ENCODE measurements around the gene ZBTB7C. TPM values are rescaled to one million over a fixed set of nuclear protein-coding genes. Genes with fewer than 3 reads are reported as not detected.

The ZBTB7C gene
- total RNA-seq, 2 experiments from 2014 or later, result not detected

DNA sequence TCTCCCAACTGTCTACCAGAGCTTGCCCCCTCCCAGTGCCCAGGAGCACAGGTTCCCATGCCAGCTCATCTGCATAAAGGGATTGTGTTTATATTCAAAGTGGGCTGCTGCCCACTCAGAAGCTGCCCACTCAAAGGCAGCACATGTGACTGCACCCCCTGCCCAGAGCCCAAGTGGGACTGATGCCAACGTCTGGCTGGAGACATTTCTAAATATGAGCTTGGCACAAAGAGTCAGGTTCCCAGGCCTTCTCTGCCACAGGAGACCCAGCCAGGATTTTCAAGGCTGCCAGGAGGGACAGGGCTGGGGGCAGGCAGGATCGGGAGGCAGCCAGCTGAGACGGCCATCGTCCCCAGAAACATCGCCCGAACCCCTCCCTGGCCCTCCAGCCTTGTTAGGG lies 67.1 kb downstream of the ZBTB7C start:
- no peaks in the 10 kb centered on the region for H3K9me2 ChIP-seq (ENCODE audit: insufficient read depth, low read length)
- H3K79me2 ChIP-seq (ENCODE audit: insufficient read depth, low read depth, low read length), result no peaks in the 10 kb centered on the region
- no peak overlapping the region for H3K4me3 ChIP-seq (ENCODE audit: low read depth, low read length, poor library complexity, severe bottlenecking)
- H2AFZ ChIP-seq (ENCODE audit: low read length), result no peak overlapping the region
- no peaks in the 10 kb centered on the region for H4K20me1 ChIP-seq (ENCODE audit: insufficient read depth, low read length)
- no peak for DNase-seq (ENCODE audit: low spot score)
- H3K4me2 ChIP-seq (ENCODE audit: low read length), result no peak overlapping the region
- TF ChIP-seq, protein P1, sequence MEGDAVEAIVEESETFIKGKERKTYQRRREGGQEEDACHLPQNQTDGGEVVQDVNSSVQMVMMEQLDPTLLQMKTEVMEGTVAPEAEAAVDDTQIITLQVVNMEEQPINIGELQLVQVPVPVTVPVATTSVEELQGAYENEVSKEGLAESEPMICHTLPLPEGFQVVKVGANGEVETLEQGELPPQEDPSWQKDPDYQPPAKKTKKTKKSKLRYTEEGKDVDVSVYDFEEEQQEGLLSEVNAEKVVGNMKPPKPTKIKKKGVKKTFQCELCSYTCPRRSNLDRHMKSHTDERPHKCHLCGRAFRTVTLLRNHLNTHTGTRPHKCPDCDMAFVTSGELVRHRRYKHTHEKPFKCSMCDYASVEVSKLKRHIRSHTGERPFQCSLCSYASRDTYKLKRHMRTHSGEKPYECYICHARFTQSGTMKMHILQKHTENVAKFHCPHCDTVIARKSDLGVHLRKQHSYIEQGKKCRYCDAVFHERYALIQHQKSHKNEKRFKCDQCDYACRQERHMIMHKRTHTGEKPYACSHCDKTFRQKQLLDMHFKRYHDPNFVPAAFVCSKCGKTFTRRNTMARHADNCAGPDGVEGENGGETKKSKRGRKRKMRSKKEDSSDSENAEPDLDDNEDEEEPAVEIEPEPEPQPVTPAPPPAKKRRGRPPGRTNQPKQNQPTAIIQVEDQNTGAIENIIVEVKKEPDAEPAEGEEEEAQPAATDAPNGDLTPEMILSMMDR (conservative IDR thresholded peaks at IDR 0.05; ENCODE audit: low read length), result no peak
- no peak for TF ChIP-seq EZH2phosphoT487 (IDR thresholded peaks at IDR 0.05; ENCODE audit: borderline replicate concordance, low read depth, low read length)
- no peaks in the 10 kb centered on the region for H3K4me1 ChIP-seq (ENCODE audit: insufficient read depth, low read length, poor library complexity, severe bottlenecking)
- no peak overlapping the region for H3K27ac ChIP-seq (ENCODE audit: low read depth, low read length, poor library complexity, severe bottlenecking)
- ChIA-PET POLR2A (no interaction called here), CTCF (ENCODE audit: unreplicated experiment) (no interaction called here)
- no TSS peak for BruUV-seq (replicated peaks)
- intact Hi-C loops (cut with micrococcal nuclease; ENCODE audit: unreplicated experiment), result no loop called here
- no peaks in the 10 kb centered on the region for H3K9me3 ChIP-seq (ENCODE audit: low read length)
- H3K36me3 ChIP-seq (ENCODE audit: insufficient read depth, low read length), result no peaks in the 10 kb centered on the region

DNA sequence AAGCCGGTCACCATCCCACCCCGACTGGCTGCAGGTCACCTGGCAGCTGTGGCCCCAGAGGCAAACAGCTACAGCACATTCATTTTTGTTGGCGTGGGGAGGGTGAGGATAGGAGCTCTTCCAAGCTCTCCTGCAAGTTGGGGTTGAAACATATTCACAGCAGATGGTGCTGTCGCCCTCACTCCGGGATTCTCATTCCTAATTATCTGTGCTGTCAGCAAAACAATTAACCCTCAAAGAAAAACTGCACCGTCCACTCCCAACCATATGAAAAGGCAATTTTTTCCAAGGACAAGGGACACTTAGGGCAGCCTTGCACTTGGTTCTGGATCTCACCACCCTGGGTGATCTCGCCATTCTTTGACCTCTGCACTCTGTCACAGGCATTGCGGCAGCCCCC lies 68.6 kb downstream of the ZBTB7C start:
- Histone ChIP-seq H3K9me3 (ENCODE audit: low read length) (no peaks in the 10 kb centered on the region), H3K4me2 (ENCODE audit: low read length) (no peak overlapping the region), H3K9me2 (ENCODE audit: insufficient read depth, low read length) (no peaks in the 10 kb centered on the region), H3K27ac (ENCODE audit: low read depth, low read length, poor library complexity, severe bottlenecking) (no peak overlapping the region), H3K4me3 (ENCODE audit: low read depth, low read length, poor library complexity, severe bottlenecking) (no peak overlapping the region), H2AFZ (ENCODE audit: low read length) (no peak overlapping the region), H3K4me1 (ENCODE audit: insufficient read depth, low read length, poor library complexity, severe bottlenecking) (no peaks in the 10 kb centered on the region), H3K79me2 (ENCODE audit: insufficient read depth, low read depth, low read length) (no peaks in the 10 kb centered on the region), H4K20me1 (ENCODE audit: insufficient read depth, low read length) (no peaks in the 10 kb centered on the region), H3K36me3 (ENCODE audit: insufficient read depth, low read length) (no peaks in the 10 kb centered on the region)
- POLR2A ChIA-PET, result no interaction called here
- CTCF ChIA-PET (ENCODE audit: unreplicated experiment), result no interaction called here
- BruUV-seq (replicated peaks), result no TSS peak
- TF ChIP-seq, protein P1 (conservative IDR thresholded peaks at IDR 0.05; ENCODE audit: low read length), result no peak
- TF ChIP-seq EZH2phosphoT487 (IDR thresholded peaks at IDR 0.05; ENCODE audit: borderline replicate concordance, low read depth, low read length), result no peak
- intact Hi-C loops (cut with micrococcal nuclease; ENCODE audit: unreplicated experiment), result no loop called here
- DNase-seq (ENCODE audit: low spot score), result no peak

DNA sequence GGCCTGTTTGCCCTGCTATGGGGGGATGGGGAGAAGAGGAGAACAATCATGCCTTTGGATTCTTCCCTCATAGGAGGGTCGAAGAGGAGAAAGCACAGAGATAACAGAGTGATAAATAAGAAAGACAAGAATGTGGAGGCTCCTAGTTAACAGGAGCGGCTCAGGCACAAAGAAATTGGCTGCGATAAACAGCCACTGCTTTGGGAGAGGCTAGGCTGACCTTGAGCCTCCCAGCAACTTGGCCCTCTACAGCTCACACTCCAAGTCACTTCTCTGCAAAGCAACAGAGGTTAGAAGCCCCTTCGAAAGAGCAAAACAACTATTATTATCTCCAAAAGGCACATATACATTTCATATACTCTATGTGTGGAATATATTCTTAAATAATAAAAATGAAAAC lies 69.5 kb downstream of the ZBTB7C start:
- Histone ChIP-seq H3K4me2 (ENCODE audit: low read length) (no peak overlapping the region), H3K9me3 (ENCODE audit: low read length) (no peaks in the 10 kb centered on the region), H3K36me3 (ENCODE audit: insufficient read depth, low read length) (no peaks in the 10 kb centered on the region), H3K4me3 (ENCODE audit: low read depth, low read length, poor library complexity, severe bottlenecking) (no peak overlapping the region), H3K4me1 (ENCODE audit: insufficient read depth, low read length, poor library complexity, severe bottlenecking) (no peaks in the 10 kb centered on the region), H3K27ac (ENCODE audit: low read depth, low read length, poor library complexity, severe bottlenecking) (no peak overlapping the region), H3K9me2 (ENCODE audit: insufficient read depth, low read length) (no peaks in the 10 kb centered on the region), H2AFZ (ENCODE audit: low read length) (no peak overlapping the region), H4K20me1 (ENCODE audit: insufficient read depth, low read length) (no peaks in the 10 kb centered on the region), H3K79me2 (ENCODE audit: insufficient read depth, low read depth, low read length) (no peaks in the 10 kb centered on the region)
- ChIA-PET POLR2A (no interaction called here), CTCF (ENCODE audit: unreplicated experiment) (no interaction called here)
- no peak for TF ChIP-seq EZH2phosphoT487 (IDR thresholded peaks at IDR 0.05; ENCODE audit: borderline replicate concordance, low read depth, low read length)
- TF ChIP-seq, protein P1 (conservative IDR thresholded peaks at IDR 0.05; ENCODE audit: low read length), result no peak
- DNase-seq (ENCODE audit: low spot score), result no peak
- intact Hi-C loops (cut with micrococcal nuclease; ENCODE audit: unreplicated experiment), result no loop called here
- no TSS peak for BruUV-seq (replicated peaks)

Measured in OCI-LY7 (cell line).